Activated naive CD4-positive, alpha-beta T cell treated with anti-CD3 and anti-CD28 coated beads, Interleukin-2, amount 50 U/mL, for 24 hours (primary cell): ENCODE measurements around the gene SSMEM1.
"Not testable (repeated sequence)": the region's sequence is repeated elsewhere in the genome, so short reads cannot be mapped to it uniquely, and the experiment has no call there.

ENCODE experiments used
- H3K27ac Mint-ChIP-seq: one replicate; pipeline ENCODE4 v1.8.0; 2021; ENCODE audit warnings: mild to moderate bottlenecking, mixed read lengths
- H3K27me3 Mint-ChIP-seq: one replicate; pipeline ENCODE4 v1.8.0; 2021; ENCODE audit warnings: mixed read lengths
- H3K36me3 Mint-ChIP-seq: one replicate; pipeline ENCODE4 v1.8.0; 2021; ENCODE audit warnings: mixed read lengths
- H3K4me1 Mint-ChIP-seq: one replicate; pipeline ENCODE4 v1.8.0; 2021; ENCODE audit warnings: mixed read lengths
- H3K4me3 Mint-ChIP-seq: one replicate; pipeline ENCODE4 v1.8.0; 2021; ENCODE audit warnings: mild to moderate bottlenecking, mixed read lengths
- H3K9me3 Mint-ChIP-seq: one replicate; pipeline ENCODE4 v1.8.0; 2021; ENCODE audit warnings: mixed read lengths

Gene SSMEM1

DNA sequence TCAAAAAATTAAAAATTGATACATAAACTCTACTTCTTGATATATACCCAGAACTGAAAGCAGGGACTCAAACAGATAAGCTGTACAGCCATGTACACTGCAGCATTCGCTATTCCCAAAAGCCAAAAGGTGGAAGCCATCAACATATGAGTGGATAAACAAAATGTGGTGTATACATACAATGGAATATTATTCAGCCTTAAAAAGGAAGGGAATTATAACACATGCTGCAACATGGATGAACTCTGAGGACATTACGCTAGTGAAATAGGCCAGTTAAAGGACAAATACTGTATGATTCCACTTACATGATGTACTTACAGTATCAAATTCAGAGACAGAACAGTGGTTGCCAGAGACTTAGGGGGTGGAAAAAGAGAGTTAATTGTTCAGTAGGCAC is 10.6 kb upstream of the SSMEM1 start:
- H3K9me3 Mint-ChIP-seq: no peaks in the 10 kb centered on the region
- peaks cover 22% of the 10 kb centered on the region for H3K4me1 Mint-ChIP-seq
- H3K36me3 Mint-ChIP-seq: peaks cover 22% of the 10 kb centered on the region
- no peaks in the 10 kb centered on the region for H3K27me3 Mint-ChIP-seq
- no peak overlapping the region for H3K4me3 Mint-ChIP-seq
- H3K27ac Mint-ChIP-seq: no peak overlapping the region

DNA sequence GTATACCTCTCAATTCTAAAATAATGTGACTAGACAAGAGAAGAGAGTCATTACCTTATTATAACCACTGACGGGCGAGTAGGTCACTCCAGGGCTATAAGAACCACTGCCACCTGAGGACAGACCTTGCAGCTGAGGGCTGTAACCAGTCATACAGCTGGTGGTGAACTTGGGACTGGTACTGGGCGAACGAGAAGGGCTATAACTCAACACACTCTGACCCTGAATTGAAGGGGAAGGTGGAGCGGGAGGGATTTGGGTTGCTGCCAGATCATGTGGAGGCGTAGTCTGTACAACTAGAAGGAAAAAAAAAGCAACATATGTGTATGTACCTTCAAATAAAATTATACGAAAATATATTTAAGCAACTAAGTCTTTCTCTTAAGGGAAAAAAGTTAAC is 5.9 kb upstream of the SSMEM1 start:
- Mint-ChIP-seq H3K4me3 (no peak overlapping the region), H3K27ac (no peak overlapping the region), H3K9me3 (no peaks in the 10 kb centered on the region), H3K36me3 (peaks cover 27% of the 10 kb centered on the region), H3K4me1 (peaks cover 43% of the 10 kb centered on the region), H3K27me3 (no peaks in the 10 kb centered on the region)

DNA sequence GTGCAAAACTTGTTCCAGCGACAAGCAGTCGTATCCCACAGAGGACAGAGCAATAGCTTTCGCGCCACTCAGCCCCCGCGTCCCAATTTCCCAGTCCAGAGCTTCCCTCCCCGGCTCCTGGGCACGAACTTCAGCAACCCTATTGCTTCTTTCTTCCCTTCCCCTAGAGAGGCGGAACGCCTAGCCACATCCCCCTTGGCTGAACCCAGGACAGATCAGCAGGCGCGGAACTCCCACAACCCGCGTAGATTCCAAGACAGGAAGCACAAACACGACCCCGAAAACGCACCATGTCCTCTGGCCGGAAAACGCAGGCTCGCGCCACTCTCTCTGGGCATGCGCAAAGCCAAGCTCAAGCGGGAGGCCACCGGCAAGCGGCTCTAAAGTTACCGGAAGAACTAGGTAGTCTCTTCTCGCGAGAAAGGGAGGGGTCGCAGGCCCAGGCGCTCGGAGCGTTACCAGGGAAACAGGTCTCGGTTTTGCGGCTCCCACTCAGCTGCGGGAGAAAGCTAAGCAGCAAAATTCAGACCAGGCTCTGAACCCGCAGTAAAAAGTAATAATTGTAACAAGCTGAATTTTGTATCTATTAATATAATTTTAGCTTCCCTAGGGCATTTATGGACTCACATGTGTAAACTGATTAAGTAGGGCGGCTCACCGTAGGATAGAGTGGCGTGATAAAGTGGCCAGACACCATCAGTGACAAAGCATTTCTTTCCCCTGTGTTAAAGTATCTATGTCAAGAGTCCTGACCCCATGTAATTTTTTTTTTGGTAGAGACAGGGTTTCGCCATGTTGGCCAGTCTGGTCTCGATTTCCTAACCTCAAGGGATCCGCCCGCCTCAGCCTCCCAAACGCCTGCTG is 2.3 kb upstream of the SSMEM1 start, which contains the start of gene TMEM209:
TSS of gene TMEM209 (minus strand) at position 323 of the 864 bp plus-strand sequence. CDS start at position 292, 31 bp downstream.
- Mint-ChIP-seq H3K36me3 (peaks cover 19% of the 10 kb centered on the region), H3K4me3 (peak within 1 kb of the TSS; percentile 100), H3K27me3 (no peaks in the 10 kb centered on the region), H3K4me1 (peaks cover 30% of the 10 kb centered on the region), H3K9me3 (no peaks in the 10 kb centered on the region), H3K27ac (peak within 1 kb of the TSS; percentile 100)

DNA sequence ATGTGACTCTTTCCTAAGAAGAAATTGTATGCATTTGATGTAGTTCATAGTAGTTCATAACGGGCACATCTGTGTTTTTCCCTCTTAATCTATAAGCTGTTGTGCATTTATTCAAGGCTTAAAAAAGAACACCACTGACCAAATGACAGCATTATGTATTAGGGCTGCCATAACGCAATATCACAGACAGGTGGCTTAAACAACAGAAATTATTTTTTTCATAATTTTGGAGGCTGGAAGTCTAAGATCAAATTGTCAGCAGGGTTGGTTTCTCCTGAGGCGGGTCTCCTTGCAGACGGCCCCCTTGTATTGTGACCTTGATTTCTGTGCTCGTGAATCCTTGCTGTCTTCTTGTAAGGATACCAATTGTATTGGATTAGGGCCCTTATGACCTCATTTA is 627 bp upstream of the SSMEM1 start:
- no peak overlapping the region for H3K27ac Mint-ChIP-seq
- H3K9me3 Mint-ChIP-seq: no peaks in the 10 kb centered on the region
- H3K4me3 Mint-ChIP-seq: peak overlapping the region; percentile 7
- peaks cover 2% of the 10 kb centered on the region for H3K27me3 Mint-ChIP-seq
- H3K36me3 Mint-ChIP-seq: peaks cover 12% of the 10 kb centered on the region
- H3K4me1 Mint-ChIP-seq: peaks cover 21% of the 10 kb centered on the region

DNA sequence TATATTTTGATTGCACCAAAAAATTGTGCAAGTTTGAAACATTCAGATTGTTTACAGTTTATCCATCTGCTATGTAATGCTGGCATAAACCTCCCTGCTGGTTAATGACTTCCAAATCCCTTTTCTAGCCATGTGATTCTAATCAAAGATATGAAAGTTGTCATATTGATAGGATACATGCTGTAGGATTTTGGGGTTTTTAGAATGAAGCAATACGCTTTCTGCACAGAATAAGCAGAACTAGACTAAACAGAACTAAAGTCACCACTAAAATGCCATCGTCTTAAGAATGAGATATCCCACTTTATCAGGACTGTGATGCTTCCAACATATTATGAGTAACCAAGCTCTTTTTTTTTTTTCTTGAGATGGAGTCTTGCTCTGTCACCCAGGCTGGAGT is 856 bp downstream of the SSMEM1 start:
- Mint-ChIP-seq H3K4me1 (peaks cover 15% of the 10 kb centered on the region), H3K27ac (no peak overlapping the region), H3K36me3 (peaks cover 3% of the 10 kb centered on the region), H3K4me3 (no peak overlapping the region), H3K27me3 (peaks cover 3% of the 10 kb centered on the region), H3K9me3 (no peaks in the 10 kb centered on the region)

DNA sequence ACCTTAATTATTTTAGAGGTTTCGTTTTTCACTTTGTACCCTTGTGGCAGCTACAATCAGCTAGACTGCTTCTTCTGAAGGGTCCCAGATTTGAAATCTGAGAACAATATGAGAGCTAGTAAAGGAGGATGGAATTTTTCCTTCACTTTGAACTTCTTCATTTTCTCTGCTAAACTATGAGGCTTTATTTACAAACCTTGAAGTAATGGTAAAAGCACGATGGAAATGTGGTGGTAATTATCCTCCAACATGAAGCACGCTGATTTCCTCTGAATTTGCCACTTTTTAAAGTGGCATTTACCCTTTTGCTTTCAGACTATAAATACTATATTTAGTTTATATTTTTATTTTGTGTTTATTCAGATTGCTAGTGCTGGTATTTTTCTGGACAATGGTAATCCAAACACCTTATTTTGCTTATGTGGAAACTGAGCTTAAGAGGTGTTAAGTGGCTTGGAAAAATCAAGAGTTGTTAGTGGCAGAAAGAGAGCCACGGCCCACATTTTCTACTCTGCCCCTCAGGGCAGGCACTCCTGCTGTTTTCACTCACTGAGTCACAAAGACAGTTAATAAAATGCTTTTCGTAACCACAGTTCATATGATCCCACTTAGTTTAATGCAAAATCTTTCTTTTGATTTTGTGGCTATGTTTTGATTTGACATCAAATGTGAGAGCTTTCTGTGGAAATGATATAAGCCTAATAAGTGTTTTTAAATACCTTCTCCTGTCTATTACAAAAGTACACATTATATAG is 2.7 kb downstream of the SSMEM1 start:
- H3K36me3 Mint-ChIP-seq: no peaks in the 10 kb centered on the region
- H3K9me3 Mint-ChIP-seq: no peaks in the 10 kb centered on the region
- H3K27ac Mint-ChIP-seq: no peak overlapping the region
- H3K27me3 Mint-ChIP-seq: peaks cover 3% of the 10 kb centered on the region
- H3K4me1 Mint-ChIP-seq: peaks cover 6% of the 10 kb centered on the region
- no peak overlapping the region for H3K4me3 Mint-ChIP-seq

DNA sequence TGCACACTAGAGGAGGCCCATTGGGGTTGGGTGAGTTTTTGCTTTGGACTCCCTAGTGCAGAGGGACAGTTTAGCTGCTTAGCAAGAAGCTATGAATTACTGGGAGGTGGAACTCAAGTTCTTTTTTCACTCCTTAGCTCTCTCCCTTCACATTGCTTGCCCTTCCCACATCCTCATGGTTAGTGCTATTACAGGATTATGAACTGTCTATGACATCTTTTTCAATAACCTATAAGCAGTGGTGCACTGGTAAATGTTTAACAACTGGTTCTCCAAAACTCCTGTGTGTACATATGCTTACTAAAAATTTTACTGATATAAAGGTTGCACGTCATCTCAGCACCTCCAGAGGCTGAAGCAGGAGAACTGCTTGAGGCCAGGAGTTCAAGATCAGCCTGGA is 6.2 kb downstream of the SSMEM1 start:
- H3K27me3 Mint-ChIP-seq: peaks cover 3% of the 10 kb centered on the region
- H3K36me3 Mint-ChIP-seq: no peaks in the 10 kb centered on the region
- no peaks in the 10 kb centered on the region for H3K9me3 Mint-ChIP-seq
- no peak overlapping the region for H3K4me3 Mint-ChIP-seq
- H3K27ac Mint-ChIP-seq: no peak overlapping the region
- H3K4me1 Mint-ChIP-seq: no peaks in the 10 kb centered on the region

DNA sequence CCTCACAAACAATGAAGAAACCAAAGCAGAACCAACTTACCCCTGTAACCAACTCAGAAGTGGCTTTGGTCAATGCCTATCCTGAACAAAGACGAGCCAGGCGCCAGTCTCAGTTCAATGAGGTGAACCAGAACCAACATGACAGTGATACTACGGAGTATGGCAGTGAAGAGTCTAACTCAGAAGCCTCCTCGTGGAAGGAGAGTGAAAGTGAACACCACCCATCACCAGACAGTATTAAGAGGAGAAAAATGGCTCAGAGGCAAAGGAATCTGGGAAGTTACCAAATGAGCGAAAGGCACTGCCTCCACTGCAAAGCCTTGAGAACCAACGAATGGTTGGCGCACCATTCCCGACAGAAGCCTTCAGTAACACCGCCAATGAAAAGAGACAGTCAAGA is 8.4 kb downstream of the SSMEM1 start:
- Mint-ChIP-seq H3K27ac (no peak overlapping the region), H3K27me3 (peaks cover 3% of the 10 kb centered on the region), H3K36me3 (no peaks in the 10 kb centered on the region), H3K4me1 (no peaks in the 10 kb centered on the region), H3K4me3 (no peak overlapping the region), H3K9me3 (no peaks in the 10 kb centered on the region)

DNA sequence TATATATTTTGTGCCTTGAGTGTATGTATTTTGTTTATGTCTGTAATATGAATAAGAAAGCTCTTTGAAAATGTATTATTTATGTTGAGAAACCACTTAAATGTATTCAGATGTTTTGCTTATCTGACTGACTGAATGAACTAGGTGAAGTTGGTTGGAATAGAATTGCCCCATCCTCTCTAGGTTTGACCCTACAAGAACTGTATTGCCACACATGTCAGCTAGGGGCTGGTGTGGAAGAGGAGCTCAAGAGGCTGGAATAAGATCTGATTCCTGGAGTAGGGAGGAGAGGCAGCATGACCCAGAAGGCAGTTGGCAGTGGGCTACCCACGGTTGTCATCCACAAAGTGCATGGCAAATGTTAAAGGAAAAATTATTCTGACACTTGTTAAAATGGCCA is 9.1 kb downstream of the SSMEM1 start:
- Mint-ChIP-seq H3K36me3 (no peaks in the 10 kb centered on the region), H3K4me3 (no peak overlapping the region), H3K4me1 (no peaks in the 10 kb centered on the region), H3K27ac (no peak overlapping the region), H3K9me3 (no peaks in the 10 kb centered on the region), H3K27me3 (peaks cover 3% of the 10 kb centered on the region)

DNA sequence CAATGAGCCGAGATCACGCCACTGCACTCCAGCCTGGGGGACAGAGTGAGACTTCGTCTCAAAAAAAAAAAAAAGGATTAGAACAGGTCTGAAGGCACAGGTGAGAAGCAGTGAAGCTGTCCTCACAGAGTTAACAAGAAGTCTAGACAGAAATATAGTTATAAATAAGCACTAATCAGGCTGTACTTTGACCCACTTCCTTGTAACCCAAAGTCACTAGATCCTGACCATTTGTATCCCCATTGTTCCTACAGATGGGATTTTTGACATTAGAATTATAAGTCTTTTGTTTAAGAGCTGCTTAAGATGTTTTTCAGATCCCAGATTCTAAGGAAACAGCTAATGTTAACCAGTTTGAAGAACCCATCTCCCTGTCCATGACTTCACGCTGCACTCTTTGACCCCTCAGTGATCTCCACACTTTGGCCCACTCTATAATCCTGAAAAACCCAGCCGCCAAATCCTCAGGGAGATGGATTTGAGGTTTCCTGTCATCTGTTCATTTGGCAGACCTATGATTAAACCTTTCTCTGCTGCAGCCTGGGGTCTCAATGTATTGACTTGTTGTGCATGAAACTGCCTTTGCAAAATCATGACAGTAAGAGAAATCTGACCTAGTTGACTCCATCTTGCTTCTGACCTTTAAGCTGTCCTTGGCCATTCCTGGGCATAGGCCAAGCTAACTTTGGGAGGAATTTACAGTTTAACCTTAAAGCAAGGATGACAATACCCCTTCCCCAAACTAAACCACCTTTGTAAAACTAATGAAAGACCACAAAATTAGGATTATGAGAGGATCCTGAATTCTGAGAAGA is 11.4 kb downstream of the SSMEM1 start:
- H3K27ac Mint-ChIP-seq: no peak overlapping the region
- H3K4me3 Mint-ChIP-seq: no peak overlapping the region
- H3K27me3 Mint-ChIP-seq: no peaks in the 10 kb centered on the region

DNA sequence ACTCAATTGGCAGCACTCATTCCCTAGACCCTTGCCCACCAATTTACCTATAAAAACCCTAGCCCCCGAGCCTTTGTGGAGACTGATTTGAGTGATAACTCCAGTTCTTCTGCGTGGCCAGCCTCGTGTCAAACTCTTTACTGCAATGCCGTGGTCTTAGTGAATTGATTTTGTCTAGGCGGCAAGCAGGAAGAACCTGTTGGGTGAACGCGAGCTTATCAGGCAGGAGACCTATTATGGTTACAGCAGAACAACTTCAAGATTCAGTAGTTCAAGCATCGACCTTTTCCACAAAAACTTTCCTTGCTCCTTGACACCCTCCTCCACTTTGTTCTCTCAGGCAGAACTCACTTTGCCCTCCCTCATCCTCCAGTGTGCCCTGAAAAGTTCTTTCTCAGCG is 12.2 kb downstream of the SSMEM1 start:
- Mint-ChIP-seq H3K4me3 (no peak overlapping the region), H3K27ac (no peak overlapping the region), H3K27me3 (no peaks in the 10 kb centered on the region), H3K4me1 (no peaks in the 10 kb centered on the region), H3K36me3 (no peaks in the 10 kb centered on the region), H3K9me3 (no peaks in the 10 kb centered on the region)

More for the DNA sequence above, 11.4 kb downstream of the SSMEM1 start:
- Mint-ChIP-seq H3K36me3 (no peaks in the 10 kb centered on the region), H3K4me1 (no peaks in the 10 kb centered on the region), H3K9me3 (no peaks in the 10 kb centered on the region)

DNA sequence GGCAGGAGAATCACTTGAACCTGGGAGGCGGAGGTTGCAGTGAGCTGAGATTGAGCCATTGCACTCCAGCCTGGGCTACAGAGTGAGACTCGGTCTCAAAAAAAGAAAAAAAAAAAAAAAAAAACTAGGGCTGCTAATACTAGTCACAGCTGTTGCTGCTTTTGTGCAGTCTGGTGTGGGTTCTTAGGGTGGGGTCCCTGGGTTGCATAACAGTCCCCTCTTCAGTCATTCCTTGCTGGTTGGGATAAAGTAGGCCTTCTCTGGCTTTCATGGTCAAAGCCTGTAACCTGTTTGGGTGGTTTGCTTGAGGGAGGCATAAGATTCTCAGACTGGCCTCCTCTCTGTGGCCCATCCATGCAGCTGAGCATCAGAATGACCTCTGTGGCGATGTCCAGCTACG is 14.1 kb downstream of the SSMEM1 start:
- H3K36me3 Mint-ChIP-seq: no peaks in the 10 kb centered on the region
- no peak overlapping the region for H3K27ac Mint-ChIP-seq
- H3K4me1 Mint-ChIP-seq: no peaks in the 10 kb centered on the region
- no peak overlapping the region for H3K4me3 Mint-ChIP-seq
- no peaks in the 10 kb centered on the region for H3K9me3 Mint-ChIP-seq
- H3K27me3 Mint-ChIP-seq: no peaks in the 10 kb centered on the region

DNA sequence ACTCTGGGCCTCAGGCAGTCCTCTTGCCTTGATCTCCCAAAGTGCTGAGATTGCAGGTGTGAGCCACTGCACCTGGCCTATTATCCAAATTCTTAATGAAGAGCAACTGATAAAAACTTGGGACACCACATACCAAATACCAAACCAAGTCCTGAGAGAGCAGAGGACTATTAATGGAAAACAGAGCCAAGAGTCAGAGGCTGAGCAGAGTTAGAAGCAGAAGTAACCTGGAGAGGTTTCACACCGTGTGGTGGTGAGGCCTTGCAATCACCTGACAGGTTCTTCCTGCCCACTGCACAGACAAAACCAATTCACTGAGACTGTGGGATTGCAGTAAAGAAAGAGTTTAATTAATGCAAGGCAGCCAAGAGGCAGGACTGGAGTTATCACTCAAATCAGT is 16.0 kb downstream of the SSMEM1 start:
- Mint-ChIP-seq H3K36me3 (no peaks in the 10 kb centered on the region), H3K27me3 (no peaks in the 10 kb centered on the region), H3K9me3 (no peaks in the 10 kb centered on the region), H3K4me3 (no peak overlapping the region), H3K27ac (no peak overlapping the region), H3K4me1 (no peaks in the 10 kb centered on the region)

DNA sequence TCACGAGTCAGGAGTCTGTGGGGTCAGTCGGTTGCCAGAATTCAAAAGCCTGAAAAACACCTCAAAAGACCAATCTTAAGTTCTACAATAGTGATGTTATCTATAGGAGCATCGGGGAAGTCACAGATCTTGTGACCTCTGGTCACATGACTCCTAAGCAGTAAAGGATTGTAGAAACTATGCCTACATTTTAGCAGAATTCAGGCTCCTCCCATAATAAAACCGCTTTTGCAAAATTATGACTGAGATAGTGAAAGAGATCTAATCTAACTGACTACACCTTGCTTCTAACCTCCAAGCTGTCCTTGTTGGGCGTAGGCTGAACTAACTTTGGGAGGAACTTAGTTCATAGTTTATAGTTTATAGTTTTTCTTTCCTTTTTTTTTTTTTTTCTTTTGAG is 16.6 kb downstream of the SSMEM1 start:
- Mint-ChIP-seq H3K4me3 (no peak overlapping the region), H3K36me3 (no peaks in the 10 kb centered on the region), H3K27me3 (no peaks in the 10 kb centered on the region), H3K27ac (no peak overlapping the region), H3K9me3 (no peaks in the 10 kb centered on the region), H3K4me1 (no peaks in the 10 kb centered on the region)

DNA sequence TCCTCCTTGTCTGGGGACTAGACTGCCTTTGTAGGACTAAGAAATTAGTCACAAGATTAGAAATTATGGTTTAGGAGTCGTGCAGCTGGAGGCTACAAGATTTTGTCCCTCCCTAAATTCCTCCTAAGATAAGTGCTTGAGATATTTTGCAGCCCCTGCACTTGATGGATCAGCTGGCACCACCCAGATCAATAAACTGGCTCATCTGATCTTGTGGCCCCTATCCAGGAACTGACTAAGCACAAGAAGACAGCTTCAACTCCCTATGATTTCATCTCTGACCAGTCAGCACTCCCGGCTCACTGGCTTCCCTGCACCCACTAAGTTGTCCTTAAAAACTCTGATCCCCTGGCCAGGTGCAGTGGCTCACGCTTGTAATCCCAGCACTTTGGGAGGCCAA is 17.3 kb downstream of the SSMEM1 start:
- H3K4me3 Mint-ChIP-seq, H3K27me3 Mint-ChIP-seq, H3K36me3 Mint-ChIP-seq, H3K9me3 Mint-ChIP-seq, H3K4me1 Mint-ChIP-seq, H3K27ac Mint-ChIP-seq: not testable (repeated sequence)

DNA sequence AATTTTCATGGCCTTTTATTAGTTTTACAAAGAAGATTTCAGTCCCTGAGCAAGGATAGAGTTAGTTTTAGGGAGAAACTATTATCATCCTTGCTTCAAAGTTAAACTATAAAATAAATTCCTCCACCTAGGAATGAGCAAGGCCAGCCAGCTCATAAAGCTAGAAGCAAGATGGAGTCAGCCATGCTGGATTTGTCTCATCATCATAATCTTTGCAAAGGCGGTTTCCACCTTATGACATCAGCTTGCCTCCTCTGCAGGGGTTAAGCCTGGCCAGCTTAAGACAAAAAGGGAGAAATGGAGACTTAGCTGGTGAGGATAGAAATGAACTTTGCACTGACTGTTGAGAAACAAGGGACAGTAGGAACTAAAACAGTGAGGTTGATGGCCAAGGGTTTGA is 18.7 kb downstream of the SSMEM1 start:
- H3K4me3 Mint-ChIP-seq: no peak overlapping the region
- H3K4me1 Mint-ChIP-seq: no peaks in the 10 kb centered on the region
- H3K27ac Mint-ChIP-seq: no peak overlapping the region
- no peaks in the 10 kb centered on the region for H3K9me3 Mint-ChIP-seq
- H3K27me3 Mint-ChIP-seq: no peaks in the 10 kb centered on the region
- no peaks in the 10 kb centered on the region for H3K36me3 Mint-ChIP-seq
